Stimulated activated CD8-positive, alpha-beta memory T cell treated with anti-CD3 and anti-CD28 coated beads, Interleukin-7, amount 100 ng/mL, for 4 hours (primary cell): ENCODE results near the gene FPR1.

Source experiments
- DNase-seq, 2 donors: peaks; one replicate each; pipeline ENCODE4 v3.0.0-alpha.2; 2020; ENCODE audit warnings: low read depth in 2 of 2

FPR1 gene

DNA sequence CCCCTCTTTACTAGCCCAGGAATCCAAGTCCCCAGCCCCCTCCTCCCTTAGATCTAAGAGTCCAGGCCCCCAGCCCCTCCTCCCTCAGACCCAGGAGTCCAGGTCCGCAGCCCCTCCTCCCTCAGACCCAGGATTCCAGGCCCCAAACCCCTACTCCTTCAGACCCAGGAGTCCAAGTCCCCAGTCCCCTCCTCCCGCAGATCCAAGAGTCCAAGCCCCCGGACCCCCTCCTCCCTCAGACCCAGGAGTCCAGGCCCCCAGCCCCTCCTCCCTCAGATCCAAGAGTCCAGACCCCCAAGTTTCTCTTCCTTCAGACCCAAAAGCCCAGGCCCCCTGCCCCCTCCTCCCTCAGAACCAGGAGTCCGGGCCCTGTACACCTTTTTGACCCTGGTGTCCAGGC is 47.1 kb downstream of the FPR1 start:
- DNase-seq, result no peak

DNA sequence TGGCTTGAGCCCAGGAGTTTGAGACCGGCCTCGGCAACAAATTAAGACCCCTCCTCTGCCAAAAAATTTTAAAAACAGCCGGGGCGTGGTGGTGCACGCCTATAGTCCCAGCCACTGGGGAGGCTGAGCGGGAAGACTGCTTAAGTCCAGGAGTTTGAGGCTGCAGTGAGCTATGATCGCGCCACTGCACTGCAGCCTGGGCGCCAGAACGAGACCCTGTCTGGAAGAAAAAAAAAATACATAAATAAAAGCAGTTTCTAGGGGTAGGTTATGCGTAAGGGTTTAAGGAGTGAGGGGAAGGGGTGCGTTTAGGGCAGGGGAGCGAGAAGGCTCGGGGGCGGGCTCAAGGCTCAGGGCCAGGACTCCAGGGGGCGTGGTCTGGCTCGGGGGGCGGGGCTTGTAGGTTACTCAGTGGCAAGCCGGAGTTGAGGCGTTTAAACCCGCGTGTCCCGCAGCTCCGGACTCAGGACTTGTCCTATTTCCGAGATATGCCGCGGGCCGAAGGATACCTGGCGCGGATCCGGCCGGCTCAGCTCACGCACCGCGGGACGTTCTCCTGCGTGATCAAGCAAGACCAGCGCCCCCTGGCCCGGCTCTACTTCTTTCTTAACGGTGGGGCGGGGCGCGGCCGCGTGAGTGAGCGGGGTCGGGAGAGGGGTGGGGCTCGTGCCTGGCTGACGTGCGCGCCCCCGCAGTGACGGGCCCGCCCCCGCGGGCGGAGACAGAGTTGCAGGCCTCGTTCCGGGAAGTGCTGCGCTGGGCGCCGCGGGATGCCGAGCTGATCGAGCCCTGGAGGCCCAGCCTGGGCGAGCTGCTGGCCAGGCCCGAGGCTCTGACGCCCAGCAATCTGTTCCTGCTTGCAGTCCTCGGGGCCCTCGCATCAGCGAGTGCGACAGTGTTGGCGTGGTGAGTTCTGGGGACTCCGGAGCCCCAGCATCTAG is 47.8 kb downstream of the FPR1 start:
- peak; percentile 92 to 97 for DNase-seq

DNA sequence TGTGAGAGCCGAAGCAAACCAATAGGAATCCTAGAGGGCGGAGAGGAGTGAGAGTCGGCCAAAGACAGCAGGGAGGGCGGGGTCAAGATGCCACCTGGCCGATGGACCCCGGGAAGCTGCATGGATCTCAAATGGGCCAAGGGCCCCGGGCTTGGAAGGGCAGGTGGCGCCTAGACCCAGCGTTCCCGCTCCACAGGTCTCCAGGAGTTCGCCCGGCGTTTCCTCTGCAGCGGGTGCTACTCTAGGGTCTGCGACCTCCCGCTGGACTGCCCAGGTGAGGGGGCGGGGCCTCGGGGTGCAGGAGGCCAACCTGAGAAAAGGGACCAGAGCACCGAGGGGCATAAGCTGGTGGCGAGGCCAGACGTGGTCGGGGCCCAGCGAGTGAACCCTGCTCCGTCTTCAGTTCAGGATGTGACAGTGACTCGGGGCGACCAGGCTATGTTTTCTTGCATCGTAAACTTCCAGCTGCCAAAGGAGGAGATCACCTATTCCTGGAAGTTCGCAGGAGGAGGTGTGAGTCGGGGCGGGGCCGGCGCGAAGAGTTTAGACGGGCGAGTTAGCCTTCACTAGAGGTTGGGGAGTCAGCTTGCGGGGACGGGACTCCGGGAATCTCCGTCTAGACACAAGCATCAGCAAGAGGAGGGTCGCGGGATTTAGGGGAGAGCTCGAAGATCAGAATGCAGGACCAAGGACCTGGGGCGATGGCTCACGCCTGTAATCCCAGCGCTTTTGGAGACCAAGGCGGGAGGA is 48.7 kb downstream of the FPR1 start:
- no peak for DNase-seq

DNA sequence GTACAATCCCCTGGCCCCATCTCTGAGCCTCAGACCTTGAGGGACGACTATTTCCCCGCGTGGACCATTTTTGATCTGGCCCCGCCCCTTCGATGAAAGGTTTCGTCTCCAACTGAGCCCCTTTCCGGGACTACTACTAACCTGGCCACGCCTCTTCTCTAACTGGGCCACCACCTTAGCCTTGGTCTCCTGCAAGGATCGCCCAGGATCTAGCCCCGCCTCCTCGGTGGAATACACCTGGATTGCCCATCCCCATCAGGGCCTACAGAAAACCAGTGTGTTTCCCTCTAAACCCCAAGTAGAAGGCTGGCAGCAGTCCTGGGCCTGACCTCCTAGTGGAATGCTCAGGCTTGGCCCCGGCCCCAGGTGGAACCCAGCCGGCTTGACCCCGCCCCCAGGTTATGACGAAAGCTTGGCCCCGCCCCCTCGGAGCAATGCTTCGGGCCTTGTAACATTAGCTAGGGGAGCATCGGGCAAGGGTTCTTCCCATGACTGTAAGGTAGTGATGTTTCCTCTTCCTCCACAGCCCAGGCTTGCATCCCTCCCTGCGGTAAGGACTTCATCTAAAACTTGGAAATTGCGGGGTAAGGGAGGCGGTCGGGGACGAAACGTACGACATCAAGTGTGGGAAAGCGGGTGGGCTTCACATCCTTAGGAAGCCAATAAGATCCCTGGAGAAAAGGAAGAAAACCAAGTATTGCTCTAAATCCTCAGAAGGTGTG is 49.4 kb downstream of the FPR1 start:
- DNase-seq, result peak in 1 of 2 donors; percentile 31

DNA sequence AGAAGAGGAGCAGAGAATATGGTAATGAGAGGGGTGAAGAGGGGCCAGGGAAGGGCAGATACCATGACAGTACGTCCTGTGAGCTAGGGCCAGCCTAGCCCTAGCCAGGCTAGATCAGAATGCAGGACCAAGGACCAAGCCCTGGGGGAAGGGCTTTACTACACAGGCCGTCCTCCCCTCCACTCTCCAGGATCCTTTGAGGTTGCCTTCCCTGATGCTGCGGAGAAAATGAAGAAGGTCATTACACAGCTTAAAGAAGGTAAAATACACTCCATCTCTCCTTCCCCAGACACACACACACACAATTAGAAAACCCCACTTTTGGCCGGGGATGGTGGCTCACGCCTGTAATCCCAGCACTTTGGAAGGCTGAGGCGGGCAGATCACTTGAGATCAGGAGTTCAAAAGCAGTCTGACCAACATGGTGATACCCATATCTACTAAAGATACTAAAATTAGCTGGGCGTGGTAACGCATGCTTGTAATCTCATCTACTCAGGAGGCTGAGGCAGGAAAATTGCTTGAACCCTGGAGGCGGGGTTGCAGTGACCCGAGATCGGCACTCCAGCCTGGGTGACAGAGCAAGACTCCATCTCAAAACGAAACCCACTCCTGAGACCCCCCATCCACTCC is 50.1 kb downstream of the FPR1 start:
- no peak for DNase-seq

DNA sequence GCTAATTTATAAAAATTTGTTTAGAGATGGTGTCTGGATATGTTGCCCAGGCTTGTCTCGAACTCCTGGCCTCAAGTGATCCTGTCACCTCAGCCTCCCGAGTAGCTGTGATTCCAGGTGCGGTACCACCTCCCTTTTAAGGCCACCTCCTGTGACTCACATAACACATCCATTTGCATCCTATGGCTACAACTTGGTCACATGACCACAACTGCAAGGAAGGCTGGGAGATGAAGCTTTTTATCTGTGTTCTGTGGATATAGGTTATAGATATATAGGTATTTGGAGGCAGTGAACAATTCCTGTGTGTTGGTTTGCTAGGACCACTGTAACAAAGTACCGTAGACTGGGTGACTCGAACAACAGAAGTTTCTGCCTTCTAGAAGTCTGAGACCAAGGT is 52.5 kb downstream of the FPR1 start:
- DNase-seq, result no peak

DNA sequence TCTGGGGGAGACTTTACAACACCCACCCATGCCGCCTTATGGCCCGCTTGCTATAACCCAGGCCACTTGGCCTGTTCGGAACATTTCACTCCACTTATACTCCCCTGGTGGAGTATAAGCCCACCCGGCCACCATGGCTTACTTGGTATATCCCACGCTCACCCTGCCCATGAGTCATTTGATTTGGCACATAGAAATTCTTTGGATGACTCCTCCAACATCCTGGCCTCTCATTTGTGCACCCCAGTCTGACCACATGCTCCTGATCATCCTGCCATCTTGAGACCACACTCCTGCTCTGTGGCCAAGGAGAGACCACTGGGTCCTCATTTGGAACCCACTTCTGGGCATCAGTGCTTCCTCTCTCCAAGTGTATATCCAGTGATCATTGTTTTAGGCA is 53.4 kb downstream of the FPR1 start:
- DNase-seq, result no peak

DNA sequence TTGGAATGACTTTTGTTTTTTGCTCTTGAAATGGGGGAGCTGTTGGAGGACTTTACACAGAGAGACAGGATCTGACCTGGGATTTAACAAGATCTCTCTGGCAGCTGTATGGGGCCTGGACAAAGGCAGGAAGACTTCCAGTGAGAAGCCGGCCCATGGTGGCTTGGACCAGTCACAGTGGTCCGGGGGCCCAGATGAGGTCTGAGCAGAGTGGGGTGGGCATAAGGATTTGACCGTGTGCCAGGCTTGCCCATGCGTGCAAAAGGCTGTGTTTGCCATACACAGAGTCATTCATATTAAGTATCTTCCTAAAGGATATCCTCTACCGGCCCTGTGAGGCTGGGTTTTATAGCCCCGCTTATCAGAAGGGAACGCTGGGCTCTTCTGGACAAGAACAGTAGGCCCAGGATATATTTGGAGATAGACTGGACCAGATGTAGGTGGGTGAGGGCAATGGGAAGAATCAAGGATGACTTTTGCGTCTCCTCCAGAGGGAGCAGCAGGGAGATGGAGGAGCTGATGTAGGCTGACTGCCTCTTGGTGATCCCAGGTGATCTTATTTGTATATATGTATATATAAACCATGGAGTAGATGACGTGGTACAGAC is 54.4 kb downstream of the FPR1 start:
- no peak for DNase-seq

DNA sequence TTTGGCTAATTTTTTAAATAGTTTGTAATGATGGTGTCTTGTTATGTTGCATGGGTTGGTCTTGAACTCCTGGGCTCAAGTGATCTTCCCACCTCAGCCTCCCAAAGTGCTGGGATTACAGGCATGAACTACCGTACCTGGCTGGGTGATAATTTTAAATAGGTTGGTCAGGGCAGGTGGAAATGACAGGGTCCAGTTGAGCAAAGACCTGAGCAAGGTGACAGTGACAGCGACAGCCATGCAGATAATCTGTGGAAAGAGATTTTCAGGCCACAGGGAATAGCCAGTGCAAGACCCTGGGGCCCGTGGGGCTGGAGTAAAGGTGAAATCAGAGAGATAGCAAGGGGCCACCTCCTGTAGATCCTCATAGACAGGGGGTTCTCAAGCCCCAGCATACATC is 55.1 kb downstream of the FPR1 start:
- no peak for DNase-seq
